Measurements from ENCODE around the gene DYRK1B. TPM values are rescaled to one million over a fixed set of nuclear protein-coding genes. Genes with fewer than 3 reads are reported as not detected.

Gene DYRK1B
- total RNA-seq, 1 donor from 2014 or later, result 28.4 TPM

DNA sequence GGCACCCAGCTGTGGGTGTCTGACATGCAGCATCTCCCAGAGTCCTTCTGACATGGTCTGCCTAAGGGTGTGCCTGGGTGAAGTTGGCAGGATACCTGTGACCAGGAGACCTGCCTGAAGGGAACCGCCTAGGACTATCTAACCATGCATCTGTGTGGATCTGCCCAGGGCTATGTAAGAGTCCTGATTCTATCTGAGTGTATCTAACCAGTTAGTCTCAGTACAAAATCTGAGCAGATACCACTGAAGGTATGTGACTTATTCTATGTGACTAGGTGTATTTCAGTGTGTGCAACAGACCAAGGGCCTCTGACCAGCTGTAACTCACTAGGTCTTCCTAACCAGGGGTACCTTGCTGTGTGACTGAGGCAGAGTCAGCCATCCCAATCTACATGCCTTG, 40.4 kb upstream of the DYRK1B start:
- Histone ChIP-seq H3K27me3 (ENCODE audit: low read depth) (peaks cover 10% of the 10 kb centered on the region), H3K36me3 (no peaks in the 10 kb centered on the region), H3K27ac (no peak overlapping the region), H3K4me1 (no peaks in the 10 kb centered on the region), H3K9me3 (no peaks in the 10 kb centered on the region), H3K4me3 (no peak overlapping the region)
- intact Hi-C loops (cut with DNase I), result no loop called here
- DNase-seq, result no peak
- no peak for TF ChIP-seq CTCF (IDR thresholded peaks at IDR 0.05)
- no peak for ATAC-seq

- no peak for TF ChIP-seq CTCF (IDR thresholded peaks at IDR 0.05)
- DNase-seq (no peak), ATAC-seq (no peak)
- no peak overlapping the region for H3K27ac ChIP-seq
- H3K9me3 ChIP-seq, result no peaks in the 10 kb centered on the region
- no peaks in the 10 kb centered on the region for H3K36me3 ChIP-seq
- intact Hi-C loops (cut with DNase I), result no loop called here
- H3K4me3 ChIP-seq, result no peak overlapping the region
- H3K4me1 ChIP-seq, result no peaks in the 10 kb centered on the region
- H3K27me3 ChIP-seq (ENCODE audit: low read depth), result peaks cover 6% of the 10 kb centered on the region
Observed at GRCh38 chr19:39873385-39873784, 39.4 kb upstream of the DYRK1B start.

GRCh38 chr19:39871886-39872866, 38.2 kb upstream of the DYRK1B start:
- H3K27ac ChIP-seq, result no peak overlapping the region
- no peak overlapping the region for H3K4me3 ChIP-seq
- no peak for DNase-seq
- TF ChIP-seq CTCF (IDR thresholded peaks at IDR 0.05), result no peak
- H3K36me3 ChIP-seq, result no peaks in the 10 kb centered on the region
- H3K27me3 ChIP-seq (ENCODE audit: low read depth), result no peaks in the 10 kb centered on the region
- H3K4me1 ChIP-seq, result no peaks in the 10 kb centered on the region
- ATAC-seq, result no peak
- no peaks in the 10 kb centered on the region for H3K9me3 ChIP-seq
- intact Hi-C loops (cut with DNase I), result no loop called here

DNA sequence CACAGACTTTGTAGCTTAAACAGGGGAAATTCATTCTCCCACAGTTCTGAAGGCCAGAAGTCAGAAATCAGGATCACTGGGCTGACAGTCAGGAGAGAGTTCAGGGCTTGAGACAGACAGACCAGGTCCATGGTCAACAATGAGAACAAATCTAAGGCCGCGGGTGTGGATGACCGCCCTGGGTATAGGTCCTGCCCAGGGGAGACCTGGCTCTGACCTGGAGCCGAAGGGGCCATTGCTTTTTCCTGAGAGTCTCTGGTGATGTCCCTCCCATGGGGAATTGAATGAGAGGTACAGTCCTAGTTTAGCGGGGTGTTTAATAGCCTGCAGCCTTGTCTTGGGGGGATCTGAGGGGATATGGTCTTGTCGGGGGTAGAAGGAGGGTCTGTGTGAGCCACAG, 37.4 kb upstream of the DYRK1B start:
- H3K27me3 ChIP-seq (ENCODE audit: low read depth), result no peaks in the 10 kb centered on the region
- no peak for ATAC-seq
- H3K9me3 ChIP-seq, result no peaks in the 10 kb centered on the region
- no peaks in the 10 kb centered on the region for H3K4me1 ChIP-seq
- no peak for DNase-seq
- H3K36me3 ChIP-seq, result no peaks in the 10 kb centered on the region
- intact Hi-C loops (cut with DNase I), result no loop called here
- no peak for TF ChIP-seq CTCF (IDR thresholded peaks at IDR 0.05)
- H3K27ac ChIP-seq, result no peak overlapping the region
- no peak overlapping the region for H3K4me3 ChIP-seq

GRCh38 chr19:39870171-39870971, 36.4 kb upstream of the DYRK1B start:
- Histone ChIP-seq H3K4me3 (no peak overlapping the region), H3K27ac (no peak overlapping the region), H3K9me3 (no peaks in the 10 kb centered on the region), H3K36me3 (no peaks in the 10 kb centered on the region), H3K4me1 (no peaks in the 10 kb centered on the region), H3K27me3 (ENCODE audit: low read depth) (no peaks in the 10 kb centered on the region)
- DNase-seq (no peak), ATAC-seq (no peak)
- intact Hi-C loops (cut with DNase I), result no loop called here
- no peak for TF ChIP-seq CTCF (IDR thresholded peaks at IDR 0.05)
